ENCODE measurements around the gene PXDC1. TPM values are rescaled to one million over a fixed set of nuclear protein-coding genes. Genes with fewer than 3 reads are reported as not detected.
A peak's percentile ranks its signal among the peaks of the same experiment; 100 is the strongest.

Gene PXDC1
- polyA plus RNA-seq, 6 donors from 2014 or later, result 0.44 to 3.1 (median 0.97) TPM; not detected in 1

GRCh38 chr6:3737149-3737830 is 14.2 kb downstream of the PXDC1 start:
- Mint-ChIP-seq H3K36me3 (peaks cover 0 to 3% of the 10 kb centered on the region in 2 donors), H3K27ac (peak overlapping the region in 1 of 6 donors; percentile 17), H3K4me1 (peaks cover 3 to 12% (median 8%) of the 10 kb centered on the region in 3 donors), H3K4me3 (no peak overlapping the region), H3K27me3 (peaks cover 4 to 14% (median 13%) of the 10 kb centered on the region in 3 donors), H3K9me3 (peaks cover 0 to 6% (median 0%) of the 10 kb centered on the region in 7 donors)
- ATAC-seq (ENCODE audit: low read depth in 2 of 2) (no peak), DNase-seq (no peak)

- no peak for ATAC-seq (ENCODE audit: low read depth in 2 of 2)
- no peak overlapping the region for H3K4me3 Mint-ChIP-seq
- no peak for DNase-seq
- H3K4me1 Mint-ChIP-seq, result peaks cover 3 to 10% (median 5%) of the 10 kb centered on the region in 3 donors
- H3K27ac Mint-ChIP-seq, result no peak overlapping the region
- H3K36me3 Mint-ChIP-seq, result peaks cover 0 to 5% of the 10 kb centered on the region in 2 donors
- H3K9me3 Mint-ChIP-seq, result peaks cover 0 to 6% (median 0%) of the 10 kb centered on the region in 7 donors
- H3K27me3 Mint-ChIP-seq, result peaks cover 3 to 19% (median 15%) of the 10 kb centered on the region in 3 donors
These were observed 16.4 kb downstream of the PXDC1 start for GRCh38 chr6:3735029-3735605.

- Mint-ChIP-seq H3K27ac (peak overlapping the region in 1 of 6 donors; percentile 78), H3K9me3 (peaks cover 0 to 6% (median 0%) of the 10 kb centered on the region in 7 donors), H3K27me3 (peaks cover 0 to 19% (median 15%) of the 10 kb centered on the region in 3 donors), H3K4me3 (peak overlapping the region in 1 of 8 donors; percentile 45), H3K36me3 (peaks cover 0 to 5% of the 10 kb centered on the region in 2 donors), H3K4me1 (peaks cover 3 to 10% (median 5%) of the 10 kb centered on the region in 3 donors)
- DNase-seq (no peak), ATAC-seq (ENCODE audit: low read depth in 2 of 2) (no peak)
These were observed 17.5 kb downstream of the PXDC1 start for GRCh38 chr6:3734023-3734422.

GRCh38 chr6:3733321-3733925 is 18.1 kb downstream of the PXDC1 start:
- ATAC-seq (ENCODE audit: low read depth in 2 of 2) (no peak), DNase-seq (no peak)
- Mint-ChIP-seq H3K27ac (peak overlapping the region in 1 of 6 donors; percentile 78), H3K4me1 (peaks cover 3 to 10% (median 5%) of the 10 kb centered on the region in 3 donors), H3K9me3 (peaks cover 0 to 6% (median 0%) of the 10 kb centered on the region in 7 donors), H3K36me3 (peaks cover 0 to 5% of the 10 kb centered on the region in 2 donors), H3K27me3 (peaks cover 0 to 19% (median 15%) of the 10 kb centered on the region in 3 donors), H3K4me3 (no peak overlapping the region)

GRCh38 chr6:3732345-3733141 is 19.0 kb downstream of the PXDC1 start:
- peaks cover 0 to 5% of the 10 kb centered on the region in 2 donors for H3K36me3 Mint-ChIP-seq
- DNase-seq (peak; percentile 52), ATAC-seq (ENCODE audit: low read depth in 2 of 2) (peak; percentile 49 to 64)
- peak overlapping the region in 3 of 6 donors; percentile 34 to 51 (median 44) for H3K27ac Mint-ChIP-seq
- H3K4me3 Mint-ChIP-seq, result no peak overlapping the region
- peaks cover 0 to 19% (median 15%) of the 10 kb centered on the region in 3 donors for H3K27me3 Mint-ChIP-seq
- H3K4me1 Mint-ChIP-seq, result peaks cover 3 to 10% (median 5%) of the 10 kb centered on the region in 3 donors
- H3K9me3 Mint-ChIP-seq, result peaks cover 0 to 6% (median 0%) of the 10 kb centered on the region in 7 donors

- ATAC-seq (ENCODE audit: low read depth in 2 of 2) (no peak), DNase-seq (no peak)
- Mint-ChIP-seq H3K27ac (no peak overlapping the region), H3K4me1 (peaks cover 3 to 10% (median 5%) of the 10 kb centered on the region in 3 donors), H3K27me3 (peaks cover 0 to 19% (median 15%) of the 10 kb centered on the region in 3 donors), H3K9me3 (peaks cover 0 to 6% (median 0%) of the 10 kb centered on the region in 7 donors), H3K36me3 (peaks cover 0 to 5% of the 10 kb centered on the region in 2 donors), H3K4me3 (no peak overlapping the region)
These were observed 19.8 kb downstream of the PXDC1 start for GRCh38 chr6:3731700-3732099.

GRCh38 chr6:3729603-3730344 is 21.7 kb downstream of the PXDC1 start:
- Mint-ChIP-seq H3K27ac (no peak overlapping the region), H3K9me3 (peaks cover 0 to under 1% (median 0%) of the 10 kb centered on the region in 7 donors), H3K36me3 (peaks cover 0 to 5% of the 10 kb centered on the region in 2 donors), H3K4me1 (peaks cover 3 to 10% (median 5%) of the 10 kb centered on the region in 3 donors), H3K4me3 (no peak overlapping the region), H3K27me3 (peaks cover 0 to 19% (median 15%) of the 10 kb centered on the region in 3 donors)
- ATAC-seq (ENCODE audit: low read depth in 2 of 2), result no peak
- no peak for DNase-seq

- H3K9me3 Mint-ChIP-seq, result no peaks in the 10 kb centered on the region
These were observed 23.9 kb downstream of the PXDC1 start for GRCh38 chr6:3727593-3728108.

GRCh38 chr6:3727036-3727435 is 24.5 kb downstream of the PXDC1 start:
- H3K9me3 Mint-ChIP-seq, result no peaks in the 10 kb centered on the region
- no peak overlapping the region for H3K4me3 Mint-ChIP-seq
- DNase-seq (no peak), ATAC-seq (ENCODE audit: low read depth in 2 of 2) (no peak)
- peaks cover 0 to 4% (median 0%) of the 10 kb centered on the region in 3 donors for H3K27me3 Mint-ChIP-seq
- no peak overlapping the region for H3K27ac Mint-ChIP-seq
- H3K4me1 Mint-ChIP-seq, result peaks cover 0 to under 1% (median 0%) of the 10 kb centered on the region in 3 donors
- H3K36me3 Mint-ChIP-seq, result peaks cover 0 to under 1% of the 10 kb centered on the region in 2 donors

More at GRCh38 chr6:3727593-3728108, 23.9 kb downstream of the PXDC1 start:
- Mint-ChIP-seq H3K36me3 (peaks cover 0 to 5% of the 10 kb centered on the region in 2 donors), H3K4me3 (no peak overlapping the region), H3K27ac (no peak overlapping the region), H3K27me3 (peaks cover 0 to 10% (median 5%) of the 10 kb centered on the region in 3 donors), H3K4me1 (peaks cover 3 to 6% (median 4%) of the 10 kb centered on the region in 3 donors)
- DNase-seq (no peak), ATAC-seq (ENCODE audit: low read depth in 2 of 2) (no peak)

- Mint-ChIP-seq H3K27me3 (no peaks in the 10 kb centered on the region), H3K4me1 (no peaks in the 10 kb centered on the region), H3K9me3 (no peaks in the 10 kb centered on the region), H3K4me3 (no peak overlapping the region), H3K36me3 (no peaks in the 10 kb centered on the region), H3K27ac (no peak overlapping the region)
- DNase-seq, result no peak
- ATAC-seq (ENCODE audit: low read depth in 2 of 2), result no peak
These were observed 25.1 kb downstream of the PXDC1 start for GRCh38 chr6:3726421-3726820.

- Mint-ChIP-seq H3K4me3 (no peak overlapping the region), H3K27ac (no peak overlapping the region), H3K36me3 (no peaks in the 10 kb centered on the region), H3K27me3 (no peaks in the 10 kb centered on the region), H3K9me3 (no peaks in the 10 kb centered on the region), H3K4me1 (no peaks in the 10 kb centered on the region)
- ATAC-seq (ENCODE audit: low read depth in 2 of 2) (no peak), DNase-seq (no peak)
These were observed 26.1 kb downstream of the PXDC1 start for GRCh38 chr6:3725145-3726047.
